HG03520 (cell line): ENCODE data around the gene KIF26B.
"Not testable (repeated sequence)": the region's sequence is repeated elsewhere in the genome, so short reads cannot be mapped to it uniquely, and the experiment has no call there.

Source experiments
- ATAC-seq: cut with Tn5 transposase; IDR thresholded peaks from one replicate; pipeline ENCODE4 v1.9.1; 2021; ENCODE audit warnings: mild to moderate bottlenecking, moderate library complexity; ENCODE audit not compliant: unreplicated experiment

The KIF26B gene

GRCh38 chr1:245311887-245312536, 157.2 kb downstream of the KIF26B start:
- ATAC-seq, result no peak

- ATAC-seq, result no peak
Measured at GRCh38 chr1:245313576-245313975, 158.8 kb downstream of the KIF26B start.

GRCh38 chr1:245316784-245317183, 162.0 kb downstream of the KIF26B start:
- ATAC-seq, result no peak

GRCh38 chr1:245317217-245317616, 162.4 kb downstream of the KIF26B start:
- ATAC-seq, result no peak

GRCh38 chr1:245319094-245319493, 164.3 kb downstream of the KIF26B start:
- ATAC-seq, result no peak

GRCh38 chr1:245322673-245323072, 167.9 kb downstream of the KIF26B start:
- no peak for ATAC-seq

- ATAC-seq, result not testable (repeated sequence)
Measured at GRCh38 chr1:245323765-245324164, 169.0 kb downstream of the KIF26B start.

- ATAC-seq, result no peak
Measured at GRCh38 chr1:245325922-245326795, 171.4 kb downstream of the KIF26B start.

GRCh38 chr1:245327360-245327759, 172.6 kb downstream of the KIF26B start:
- ATAC-seq, result no peak

GRCh38 chr1:245327842-245328241, 173.1 kb downstream of the KIF26B start:
- ATAC-seq, result no peak

- ATAC-seq, result no peak
Measured at GRCh38 chr1:245330951-245331350, 176.2 kb downstream of the KIF26B start.

GRCh38 chr1:245332085-245332484, 177.3 kb downstream of the KIF26B start:
- no peak for ATAC-seq

GRCh38 chr1:245332513-245332912, 177.7 kb downstream of the KIF26B start:
- no peak for ATAC-seq

GRCh38 chr1:245334235-245334634, 179.4 kb downstream of the KIF26B start:
- ATAC-seq, result no peak

GRCh38 chr1:245334827-245335490, 180.2 kb downstream of the KIF26B start:
- ATAC-seq, result no peak

- ATAC-seq, result not testable (repeated sequence)
Measured at GRCh38 chr1:245335684-245336083, 180.9 kb downstream of the KIF26B start.

GRCh38 chr1:245336149-245336983, 181.6 kb downstream of the KIF26B start:
- no peak for ATAC-seq

GRCh38 chr1:245336984-245337355, 182.2 kb downstream of the KIF26B start:
- ATAC-seq, result not testable (repeated sequence)

GRCh38 chr1:245337829-245338484, 183.2 kb downstream of the KIF26B start:
- no peak for ATAC-seq

GRCh38 chr1:245338485-245338877, 183.7 kb downstream of the KIF26B start:
- no peak for ATAC-seq
